Esophagus squamous epithelium (tissue), 4 donors: Measurements from ENCODE around the gene LPAR6.

Experiments used
- POLR2A ChIP-seq, 4 donors: fragments of 450-650 bp; IDR thresholded peaks; one replicate each; pipeline ENCODE4 v1.6.1; 2017; ENCODE audit warnings: antibody characterized with exemption in 4 of 4, mild to moderate bottlenecking in 4 of 4, moderate library complexity in 3 of 4
- TF ChIP-seq, protein P1 (sequence below), 6 experiments: fragments of 450-650 bp in 4 of 6; fragments of 200-600 bp in 2 of 6; sonication (generic) in 2 of 6; IDR thresholded peaks; one replicate each; pipeline ENCODE4 v1.5.1; 2016 to 2019; ENCODE audit warnings: antibody characterized with exemption in 6 of 6, mild to moderate bottlenecking in 4 of 6, moderate library complexity in 4 of 6

DNA sequence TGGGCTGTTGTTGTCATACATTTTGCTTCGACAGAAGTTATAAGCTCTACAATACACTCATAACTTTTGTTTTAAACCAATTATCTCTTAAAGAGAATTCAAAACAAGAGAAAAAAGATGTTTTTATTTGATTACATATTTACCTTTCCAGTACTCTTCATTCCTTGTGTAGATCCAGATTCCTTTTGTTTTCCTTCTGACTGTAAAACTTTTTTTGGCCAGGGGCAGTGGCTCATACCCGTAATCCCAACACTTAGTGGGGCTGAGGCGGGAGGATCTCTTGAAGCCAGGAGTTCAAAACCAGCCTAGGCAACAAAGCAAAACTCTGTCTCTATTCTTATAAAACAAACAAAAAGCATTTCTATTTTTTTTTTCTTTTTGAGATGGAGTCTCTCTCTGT is 21.7 kb downstream of the LPAR6 start:
- TF ChIP-seq, protein P1, sequence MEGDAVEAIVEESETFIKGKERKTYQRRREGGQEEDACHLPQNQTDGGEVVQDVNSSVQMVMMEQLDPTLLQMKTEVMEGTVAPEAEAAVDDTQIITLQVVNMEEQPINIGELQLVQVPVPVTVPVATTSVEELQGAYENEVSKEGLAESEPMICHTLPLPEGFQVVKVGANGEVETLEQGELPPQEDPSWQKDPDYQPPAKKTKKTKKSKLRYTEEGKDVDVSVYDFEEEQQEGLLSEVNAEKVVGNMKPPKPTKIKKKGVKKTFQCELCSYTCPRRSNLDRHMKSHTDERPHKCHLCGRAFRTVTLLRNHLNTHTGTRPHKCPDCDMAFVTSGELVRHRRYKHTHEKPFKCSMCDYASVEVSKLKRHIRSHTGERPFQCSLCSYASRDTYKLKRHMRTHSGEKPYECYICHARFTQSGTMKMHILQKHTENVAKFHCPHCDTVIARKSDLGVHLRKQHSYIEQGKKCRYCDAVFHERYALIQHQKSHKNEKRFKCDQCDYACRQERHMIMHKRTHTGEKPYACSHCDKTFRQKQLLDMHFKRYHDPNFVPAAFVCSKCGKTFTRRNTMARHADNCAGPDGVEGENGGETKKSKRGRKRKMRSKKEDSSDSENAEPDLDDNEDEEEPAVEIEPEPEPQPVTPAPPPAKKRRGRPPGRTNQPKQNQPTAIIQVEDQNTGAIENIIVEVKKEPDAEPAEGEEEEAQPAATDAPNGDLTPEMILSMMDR (IDR thresholded peaks at IDR 0.05), result no peak
- no peak for TF ChIP-seq POLR2A (IDR thresholded peaks at IDR 0.05)
